ENCODE data around the gene ZMYND19. TPM values are rescaled to one million over a fixed set of nuclear protein-coding genes. Genes with fewer than 3 reads are reported as not detected.

The ZMYND19 gene
- total RNA-seq, 4 donors from 2014 or later, result 9.5 to 22.1 (median 11.7) TPM

DNA sequence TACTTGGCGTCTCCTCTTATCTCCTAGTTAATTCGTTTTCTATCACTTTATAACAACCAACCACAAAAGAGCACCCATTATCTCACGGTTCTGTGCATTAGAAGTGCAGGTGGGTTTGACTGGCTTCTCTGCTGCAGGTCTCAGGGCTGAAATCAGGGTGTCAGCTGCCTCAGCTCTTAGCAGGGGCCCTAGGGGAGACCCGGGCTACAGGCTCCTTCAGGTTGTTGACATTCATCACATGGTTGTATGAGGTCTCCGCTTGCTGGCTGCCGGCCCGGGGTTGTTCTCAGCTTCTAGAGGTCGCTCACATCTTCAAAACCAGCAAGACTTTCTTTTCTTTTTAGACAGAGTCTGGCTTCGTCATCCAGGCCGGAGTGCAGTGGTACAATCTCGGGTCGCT lies 2.9 kb upstream of the ZMYND19 start:
- DNase-seq (ENCODE audit: low spot score) (no peak), ATAC-seq (ENCODE audit: low FRiP score) (no peak)
- TF ChIP-seq, protein P1, sequence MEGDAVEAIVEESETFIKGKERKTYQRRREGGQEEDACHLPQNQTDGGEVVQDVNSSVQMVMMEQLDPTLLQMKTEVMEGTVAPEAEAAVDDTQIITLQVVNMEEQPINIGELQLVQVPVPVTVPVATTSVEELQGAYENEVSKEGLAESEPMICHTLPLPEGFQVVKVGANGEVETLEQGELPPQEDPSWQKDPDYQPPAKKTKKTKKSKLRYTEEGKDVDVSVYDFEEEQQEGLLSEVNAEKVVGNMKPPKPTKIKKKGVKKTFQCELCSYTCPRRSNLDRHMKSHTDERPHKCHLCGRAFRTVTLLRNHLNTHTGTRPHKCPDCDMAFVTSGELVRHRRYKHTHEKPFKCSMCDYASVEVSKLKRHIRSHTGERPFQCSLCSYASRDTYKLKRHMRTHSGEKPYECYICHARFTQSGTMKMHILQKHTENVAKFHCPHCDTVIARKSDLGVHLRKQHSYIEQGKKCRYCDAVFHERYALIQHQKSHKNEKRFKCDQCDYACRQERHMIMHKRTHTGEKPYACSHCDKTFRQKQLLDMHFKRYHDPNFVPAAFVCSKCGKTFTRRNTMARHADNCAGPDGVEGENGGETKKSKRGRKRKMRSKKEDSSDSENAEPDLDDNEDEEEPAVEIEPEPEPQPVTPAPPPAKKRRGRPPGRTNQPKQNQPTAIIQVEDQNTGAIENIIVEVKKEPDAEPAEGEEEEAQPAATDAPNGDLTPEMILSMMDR (IDR thresholded peaks at IDR 0.05), result no peak

DNA sequence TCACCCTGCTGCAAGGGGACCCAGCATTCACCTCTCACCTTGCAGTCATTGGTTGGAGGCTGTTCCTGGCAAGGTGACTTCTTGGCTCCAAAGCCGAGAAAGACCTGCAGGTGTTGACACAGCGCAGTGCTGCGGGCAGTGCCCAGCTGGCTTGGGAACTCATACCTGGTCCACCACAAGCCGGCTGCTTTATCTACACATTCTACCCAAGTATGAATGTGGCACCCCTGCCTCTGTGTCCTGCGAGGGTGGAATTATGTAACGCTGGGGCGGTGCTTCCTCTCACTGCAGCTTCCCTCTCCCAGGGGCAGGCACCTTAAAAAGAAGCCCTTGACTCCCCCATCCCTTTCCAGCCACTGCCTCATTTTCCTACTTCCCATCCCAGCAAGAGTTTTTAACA lies 2.5 kb upstream of the ZMYND19 start:
- no peak for DNase-seq (ENCODE audit: low spot score)
- ATAC-seq (ENCODE audit: low FRiP score), result no peak
- TF ChIP-seq, protein P1 (IDR thresholded peaks at IDR 0.05), result no peak

DNA sequence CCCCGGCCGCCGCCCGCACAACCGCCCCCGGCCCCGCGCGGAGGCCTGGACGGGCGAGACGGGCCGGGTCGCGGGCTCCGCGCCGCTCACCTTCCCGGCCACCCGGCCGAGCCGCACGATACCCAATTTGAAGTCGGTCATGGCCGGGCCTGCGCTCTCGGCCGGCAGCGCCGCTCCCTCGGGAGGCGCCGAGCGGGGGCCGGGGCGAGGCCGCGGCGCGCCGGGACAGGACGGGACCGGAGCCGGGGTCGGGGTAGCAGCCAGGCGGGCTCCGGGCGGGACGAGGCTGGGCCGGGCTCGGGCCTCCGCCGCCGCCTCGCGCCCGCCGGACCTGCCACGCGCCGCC lies 216 bp downstream of the ZMYND19 start:
- TF ChIP-seq, protein P1 (IDR thresholded peaks at IDR 0.05), result no peak
- ATAC-seq (ENCODE audit: low FRiP score) (peak; percentile 18), DNase-seq (ENCODE audit: low spot score) (no peak)

DNA sequence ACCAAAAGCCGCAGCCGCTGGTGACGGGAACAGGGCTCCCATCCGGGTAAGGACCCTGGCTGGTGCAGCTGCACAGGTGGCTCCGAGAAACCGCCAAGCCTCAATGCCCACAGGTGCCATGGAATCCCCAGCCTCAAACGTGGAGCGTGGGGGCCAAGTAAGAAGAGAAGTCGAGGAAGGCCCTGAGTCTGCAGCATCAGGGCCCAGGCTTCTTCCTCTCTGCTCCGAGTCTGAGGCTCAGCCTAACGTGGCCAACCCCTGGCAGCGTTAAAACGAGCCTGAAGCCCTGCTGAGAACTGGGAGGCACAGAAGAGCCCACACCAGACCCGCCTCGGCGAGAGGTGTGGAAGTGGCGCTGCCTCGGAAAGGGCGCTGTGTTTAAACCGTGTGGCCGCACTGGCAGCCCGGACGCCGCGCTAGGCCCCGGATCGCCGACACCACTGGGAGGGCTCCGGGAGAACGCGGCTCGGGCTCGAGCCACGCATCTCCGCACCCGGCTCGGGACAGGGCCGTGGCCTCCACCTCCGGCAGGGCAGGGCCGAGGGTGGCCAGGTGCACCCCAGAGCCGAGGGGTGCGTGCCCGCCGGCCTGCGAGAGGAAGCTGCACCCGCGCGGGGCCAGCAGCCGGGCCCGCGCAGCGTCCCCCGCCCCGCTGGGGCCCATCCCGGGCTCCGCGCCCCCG lies 730 bp downstream of the ZMYND19 start:
- peak; percentile 11 for ATAC-seq (ENCODE audit: low FRiP score)
- no peak for DNase-seq (ENCODE audit: low spot score)
- TF ChIP-seq, protein P1 (IDR thresholded peaks at IDR 0.05), result no peak

DNA sequence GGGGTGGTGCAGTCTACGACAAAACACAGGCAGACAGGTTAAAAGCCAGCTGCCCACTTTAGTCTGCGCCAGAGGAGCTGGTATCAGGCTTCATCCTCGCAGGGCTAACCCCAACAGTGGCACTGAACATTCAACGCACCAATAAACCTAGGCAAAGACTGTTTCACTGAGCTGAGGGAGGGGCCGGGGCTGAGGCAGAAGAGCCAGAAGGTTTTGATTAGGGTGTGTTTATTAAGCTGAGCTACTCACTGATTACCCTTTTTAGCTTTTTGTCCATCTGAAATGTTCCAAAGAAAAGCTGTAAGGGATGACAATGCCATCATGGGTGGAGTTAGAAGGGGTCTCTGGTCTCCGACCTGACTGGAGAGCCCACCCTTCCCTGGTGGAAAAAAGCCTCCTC lies 1.4 kb downstream of the ZMYND19 start:
- no peak for ATAC-seq (ENCODE audit: low FRiP score)
- no peak for DNase-seq (ENCODE audit: low spot score)
- TF ChIP-seq, protein P1 (IDR thresholded peaks at IDR 0.05), result no peak

DNA sequence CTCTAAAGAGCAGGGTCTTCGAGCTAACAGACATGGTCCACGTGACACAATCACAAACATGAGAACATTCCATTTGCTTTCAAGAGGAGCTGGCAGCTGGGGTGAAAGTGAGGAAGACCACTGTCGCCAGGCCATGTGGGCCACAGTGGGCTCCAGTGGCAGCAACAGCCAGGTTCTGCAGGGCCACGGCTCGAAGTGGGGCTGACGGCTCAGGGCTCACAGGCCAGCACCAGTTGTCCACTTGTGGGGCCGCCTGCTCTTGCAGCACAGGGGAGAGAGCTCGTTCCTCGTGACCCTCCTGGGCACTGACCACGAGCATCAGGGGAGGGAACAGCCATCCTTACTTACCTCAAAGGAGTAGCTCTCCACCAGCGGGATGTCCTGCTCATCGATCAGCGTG lies 2.0 kb downstream of the ZMYND19 start:
- TF ChIP-seq, protein P1 (IDR thresholded peaks at IDR 0.05), result no peak
- DNase-seq (ENCODE audit: low spot score) (no peak), ATAC-seq (ENCODE audit: low FRiP score) (no peak)

DNA sequence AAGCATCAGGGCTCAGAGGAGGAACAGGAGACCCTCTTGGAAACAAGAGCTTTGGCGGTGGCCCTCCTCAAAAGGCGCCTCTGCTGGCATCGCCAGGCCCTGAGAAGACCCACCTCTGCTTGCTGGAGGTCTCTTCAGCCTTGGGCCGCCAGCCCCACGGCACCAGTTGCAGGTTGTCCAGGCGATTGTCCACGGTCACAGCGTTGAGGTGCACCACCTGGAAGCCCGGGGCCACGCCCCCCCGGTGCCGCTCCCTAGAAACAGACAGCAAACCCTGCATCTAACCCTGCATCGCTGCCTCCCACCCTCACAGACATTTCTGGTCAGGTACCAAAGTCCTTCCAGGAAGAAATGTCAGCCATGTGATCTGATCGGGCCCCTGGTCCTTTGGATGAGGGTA lies 3.5 kb downstream of the ZMYND19 start:
- TF ChIP-seq, protein P1 (IDR thresholded peaks at IDR 0.05), result no peak
- no peak for ATAC-seq (ENCODE audit: low FRiP score)
- DNase-seq (ENCODE audit: low spot score), result no peak

All from omental fat pad (tissue), 4 donors.